Cardiac muscle cell (in vitro differentiated cells and primary cell): ENCODE data around the gene CCDC47. TPM values are rescaled to one million over a fixed set of nuclear protein-coding genes. Genes with fewer than 3 reads are reported as not detected.

Experiments used
- DNase-seq, 2 donors: peaks; one replicate each; pipeline versions ENCODE4 v3.0.0 to v3.0.0-alpha.2; 2010 to 2017; ENCODE audit warnings: low read depth in 1 of 2, low spot score in 1 of 2
- H3K27ac ChIP-seq: fragments of 200-600 bp; sonication (generic); 2 replicates; pipeline ENCODE4 v1.5.1; 2016
- H3K27me3 ChIP-seq: fragments of 200-600 bp; sonication (generic); 2 replicates; pipeline ENCODE4 v1.6.0; 2016; ENCODE audit warnings: control low read depth
- H3K36me3 ChIP-seq: fragments of 200-600 bp; sonication (generic); 2 replicates; pipeline ENCODE4 v1.5.1; 2016; ENCODE audit warnings: control low read depth
- H3K4me1 ChIP-seq: fragments of 200-600 bp; sonication (generic); 2 replicates; pipeline ENCODE4 v1.8.1; 2017; ENCODE audit warnings: low read depth, mild to moderate bottlenecking, mixed run types
- H3K4me3 ChIP-seq: fragments of 200-600 bp; sonication (generic); 2 replicates; pipeline ENCODE4 v1.5.1; 2016; ENCODE audit warnings: mild to moderate bottlenecking
- H3K9me3 ChIP-seq: fragments of 200-600 bp; sonication (generic); 2 replicates; pipeline ENCODE4 v1.5.1; 2017; ENCODE audit warnings: low read depth, mild to moderate bottlenecking, control low read depth
- polyA plus RNA-seq: library from polyadenylated mRNA; unstranded; fragments of >200 nt; fragmentation: Nextera tagmentation; extraction: Ambion mirVana; gene quantifications from 2 replicates; pipeline ENCODE4 v1.2.1, GENCODE V29; 2016
- total RNA-seq: library from RNA; depleted of rRNA; stranded (reverse); fragments of >200 nt; gene quantifications from 2 replicates; pipeline ENCODE4 v1.2.3, GENCODE V29; 2016
- TF ChIP-seq, protein P1 (sequence below): IDR thresholded peaks from 2 replicates; pipeline ENCODE4 v1.5.1; 2012; ENCODE audit warnings: low read depth, mild to moderate bottlenecking, low read length

The CCDC47 gene
- total and polyA plus RNA-seq, 2 experiments from 2014 or later: 30.0 to 54.7 TPM

GRCh38 chr17:63760771-63761539, 12.4 kb downstream of the CCDC47 start:
- Histone ChIP-seq H3K27ac (no peak overlapping the region), H3K4me1 (no peaks in the 10 kb centered on the region), H3K36me3 (peaks cover 46% of the 10 kb centered on the region), H3K27me3 (no peaks in the 10 kb centered on the region), H3K9me3 (no peaks in the 10 kb centered on the region), H3K4me3 (no peak overlapping the region)
- TF ChIP-seq, protein P1, sequence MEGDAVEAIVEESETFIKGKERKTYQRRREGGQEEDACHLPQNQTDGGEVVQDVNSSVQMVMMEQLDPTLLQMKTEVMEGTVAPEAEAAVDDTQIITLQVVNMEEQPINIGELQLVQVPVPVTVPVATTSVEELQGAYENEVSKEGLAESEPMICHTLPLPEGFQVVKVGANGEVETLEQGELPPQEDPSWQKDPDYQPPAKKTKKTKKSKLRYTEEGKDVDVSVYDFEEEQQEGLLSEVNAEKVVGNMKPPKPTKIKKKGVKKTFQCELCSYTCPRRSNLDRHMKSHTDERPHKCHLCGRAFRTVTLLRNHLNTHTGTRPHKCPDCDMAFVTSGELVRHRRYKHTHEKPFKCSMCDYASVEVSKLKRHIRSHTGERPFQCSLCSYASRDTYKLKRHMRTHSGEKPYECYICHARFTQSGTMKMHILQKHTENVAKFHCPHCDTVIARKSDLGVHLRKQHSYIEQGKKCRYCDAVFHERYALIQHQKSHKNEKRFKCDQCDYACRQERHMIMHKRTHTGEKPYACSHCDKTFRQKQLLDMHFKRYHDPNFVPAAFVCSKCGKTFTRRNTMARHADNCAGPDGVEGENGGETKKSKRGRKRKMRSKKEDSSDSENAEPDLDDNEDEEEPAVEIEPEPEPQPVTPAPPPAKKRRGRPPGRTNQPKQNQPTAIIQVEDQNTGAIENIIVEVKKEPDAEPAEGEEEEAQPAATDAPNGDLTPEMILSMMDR: no peak
- no peak for DNase-seq

DNA sequence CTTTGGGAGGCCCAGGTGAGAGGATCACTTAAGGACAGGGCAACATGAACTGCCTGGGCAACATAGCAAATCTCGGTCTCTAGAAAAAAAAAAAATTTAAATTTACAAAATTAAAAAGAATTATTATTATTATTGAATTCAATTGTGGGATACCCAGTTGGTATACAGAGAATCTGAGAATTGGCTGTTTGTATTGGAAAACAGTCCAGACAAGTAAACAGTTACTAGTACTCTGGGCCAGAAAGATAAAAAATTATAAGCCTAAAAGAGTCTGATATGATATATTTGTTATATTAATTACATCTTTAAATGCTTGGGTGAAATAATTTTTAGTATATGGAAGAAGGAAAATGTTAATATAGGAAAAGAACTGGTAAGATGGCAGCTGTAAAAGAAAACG, 15.0 kb downstream of the CCDC47 start:
- TF ChIP-seq, protein P1: no peak
- peaks cover 38% of the 10 kb centered on the region for H3K36me3 ChIP-seq
- no peak overlapping the region for H3K27ac ChIP-seq
- no peak for DNase-seq
- no peaks in the 10 kb centered on the region for H3K9me3 ChIP-seq
- no peaks in the 10 kb centered on the region for H3K4me1 ChIP-seq
- H3K4me3 ChIP-seq: no peak overlapping the region
- H3K27me3 ChIP-seq: no peaks in the 10 kb centered on the region

DNA sequence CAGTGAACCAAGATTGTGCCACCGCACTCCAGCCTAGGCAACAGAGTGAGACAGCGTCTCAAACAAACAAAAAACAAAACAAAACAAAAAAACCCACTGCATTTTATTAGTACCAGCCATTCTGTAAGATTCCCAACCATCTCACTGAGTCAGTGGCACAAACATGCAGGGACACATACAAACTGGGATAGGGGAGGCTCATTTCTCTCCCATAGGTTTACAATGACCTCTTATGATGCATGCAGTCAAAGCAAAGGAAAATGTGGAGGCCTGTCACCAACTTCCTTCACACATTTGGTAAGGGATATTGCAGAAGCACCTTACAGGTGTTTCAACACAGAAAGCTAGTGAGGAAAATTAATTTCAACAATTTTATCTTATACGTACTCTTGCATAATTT, 19.4 kb downstream of the CCDC47 start:
- no peaks in the 10 kb centered on the region for H3K4me1 ChIP-seq
- no peak for DNase-seq
- no peak overlapping the region for H3K4me3 ChIP-seq
- no peaks in the 10 kb centered on the region for H3K27me3 ChIP-seq
- H3K36me3 ChIP-seq: peaks cover 41% of the 10 kb centered on the region
- H3K9me3 ChIP-seq: no peaks in the 10 kb centered on the region
- H3K27ac ChIP-seq: no peak overlapping the region
- TF ChIP-seq, protein P1: no peak

- Histone ChIP-seq H3K36me3 (peaks cover 42% of the 10 kb centered on the region), H3K4me1 (no peaks in the 10 kb centered on the region), H3K27ac (no peak overlapping the region), H3K27me3 (no peaks in the 10 kb centered on the region), H3K4me3 (no peak overlapping the region), H3K9me3 (no peaks in the 10 kb centered on the region)
- TF ChIP-seq, protein P1: no peak
- no peak for DNase-seq
Measured at GRCh38 chr17:63753215-63753614, 20.2 kb downstream of the CCDC47 start.

- no peak overlapping the region for H3K4me3 ChIP-seq
- TF ChIP-seq, protein P1: no peak
- H3K4me1 ChIP-seq: no peaks in the 10 kb centered on the region
- H3K36me3 ChIP-seq: peaks cover 44% of the 10 kb centered on the region
- H3K27ac ChIP-seq: no peak overlapping the region
- no peaks in the 10 kb centered on the region for H3K27me3 ChIP-seq
- DNase-seq: no peak
- no peaks in the 10 kb centered on the region for H3K9me3 ChIP-seq
Measured at GRCh38 chr17:63752707-63753106, 20.7 kb downstream of the CCDC47 start.
